HepG2 (cell line): Measurements from ENCODE around the gene UTS2R. TPM values are rescaled to one million over a fixed set of nuclear protein-coding genes. Genes with fewer than 3 reads are reported as not detected.

ENCODE experiments used
- BCL6 ChIP-seq: IDR thresholded peaks from 2 replicates; pipeline ENCODE4 v1.6.1; 2016; ENCODE audit warnings: missing genetic modification reagents, missing compliant biosample characterization
- DPF2 ChIP-seq: sonication (generic); formaldehyde crosslinking; IDR thresholded peaks from 2 replicates; pipeline ENCODE4 v1.4.0; 2020; ENCODE audit warnings: mild to moderate bottlenecking, low read depth, missing genetic modification reagents, borderline replicate concordance
- GZF1 ChIP-seq: sonication (generic); formaldehyde crosslinking; IDR thresholded peaks from 2 replicates; pipeline ENCODE4 v1.5.1; 2020; ENCODE audit warnings: mild to moderate bottlenecking, missing genetic modification reagents
- MEIS1 ChIP-seq: sonication (generic); formaldehyde crosslinking; IDR thresholded peaks from 2 replicates; pipeline ENCODE4 v1.9.0; 2021; ENCODE audit warnings: mild to moderate bottlenecking, missing genetic modification reagents, moderate library complexity, borderline replicate concordance
- NCOA5 ChIP-seq: sonication (generic); formaldehyde crosslinking; IDR thresholded peaks from 2 replicates; pipeline ENCODE4 v1.4.0; 2020; ENCODE audit warnings: missing genetic modification reagents
- PAF1 ChIP-seq: IDR thresholded peaks from 2 replicates; pipeline ENCODE4 v1.6.1; 2016; ENCODE audit warnings: missing genetic modification reagents, missing compliant biosample characterization
- PCBP1 ChIP-seq: fragments of 200-400 bp; formaldehyde crosslinking; IDR thresholded peaks from 2 replicates; pipeline ENCODE4 v1.6.1; 2017; ENCODE audit warnings: mild to moderate bottlenecking, low read depth, low read length, borderline replicate concordance
- POLR2AphosphoS5 ChIP-seq: IDR thresholded peaks from 2 replicates; pipeline ENCODE4 v1.6.1; 2012; ENCODE audit warnings: low read depth, low read length
- SIN3B ChIP-seq: fragments of 150-350 bp; IDR thresholded peaks from 2 replicates; pipeline ENCODE4 v1.6.1; 2014; ENCODE audit warnings: low read length
- SP4 ChIP-seq: sonication (generic); formaldehyde crosslinking; IDR thresholded peaks from 2 replicates; pipeline ENCODE4 v1.8.1; 2023; ENCODE audit warnings: mild to moderate bottlenecking, missing genetic modification reagents
- ZBTB1 ChIP-seq: sonication (generic); formaldehyde crosslinking; IDR thresholded peaks from 2 replicates; pipeline ENCODE4 v1.4.0; 2020; ENCODE audit warnings: missing genetic modification reagents, borderline replicate concordance
- ZNF12 ChIP-seq: sonication (generic); formaldehyde crosslinking; IDR thresholded peaks from 2 replicates; pipeline ENCODE4 v1.5.0; 2020; ENCODE audit warnings: missing genetic modification reagents
- ZNF234 ChIP-seq: sonication (generic); formaldehyde crosslinking; conservative IDR thresholded peaks from 2 replicates; pipeline ENCODE4 v1.5.1; 2020; ENCODE audit warnings: mild to moderate bottlenecking, missing genetic modification reagents
- ZNF558 ChIP-seq: sonication (generic); formaldehyde crosslinking; IDR thresholded peaks from 2 replicates; pipeline ENCODE4 v1.9.0; 2022; ENCODE audit warnings: mild to moderate bottlenecking, missing genetic modification reagents, borderline replicate concordance
- ZNF562 ChIP-seq: sonication (generic); formaldehyde crosslinking; IDR thresholded peaks from 2 replicates; pipeline ENCODE4 v1.8.0; 2022; ENCODE audit warnings: missing genetic modification reagents, borderline replicate concordance
- ZNF75D ChIP-seq: sonication (generic); formaldehyde crosslinking; IDR thresholded peaks from 2 replicates; pipeline ENCODE4 v1.8.1; 2023; ENCODE audit warnings: missing genetic modification reagents, mild to moderate bottlenecking, borderline replicate concordance
- polyA plus RNA-seq, 8 experiments: library from polyadenylated mRNA; depleted of rRNA in 3 of 8; stranded (reverse) in 7 of 8; unstranded in 1 of 8; fragments of >200 nt; fragmentation: Illumina TruSeq in 4 of 8; extraction: Trizol in 4 of 8; gene quantifications; 2 replicates each; pipeline versions ENCODE4 v1.2.1 to v1.2.3, GENCODE V29; 2011 to 2016; ENCODE audit warnings: low read depth in 4 of 8, missing spikeins in 1 of 8, mixed read lengths in 1 of 8; ENCODE audit not compliant: insufficient read depth in 1 of 8
- total RNA-seq, 5 experiments: library from RNA; depleted of rRNA; stranded (reverse); fragments of >200 nt; fragmentation: Illumina TruSeq; extraction: Trizol; gene quantifications; 2 replicates each; pipeline ENCODE4 v1.2.3, GENCODE V29; 2016; ENCODE audit warnings: low read depth in 1 of 5
- TF ChIP-seq, protein P1 (sequence below): sonication (generic); formaldehyde crosslinking; IDR thresholded peaks from 2 replicates; pipeline ENCODE4 v1.4.0; 2020; ENCODE audit warnings: missing genetic modification reagents
- TF ChIP-seq, protein P2 (sequence below): sonication (generic); formaldehyde crosslinking; IDR thresholded peaks from 2 replicates; pipeline ENCODE4 v1.8.0; 2022; ENCODE audit warnings: mild to moderate bottlenecking, missing genetic modification reagents, moderate library complexity
- TF ChIP-seq, protein P3 (sequence below): sonication (generic); formaldehyde crosslinking; IDR thresholded peaks from 2 replicates; pipeline ENCODE4 v1.5.0; 2020; ENCODE audit warnings: mild to moderate bottlenecking, missing genetic modification reagents

UTS2R gene
- total and polyA plus RNA-seq, 2 of the 13 experiments (the other 11 are each of a cell fraction or from before 2014, with no cell fraction given), result 0.13 to 0.15 TPM

DNA sequence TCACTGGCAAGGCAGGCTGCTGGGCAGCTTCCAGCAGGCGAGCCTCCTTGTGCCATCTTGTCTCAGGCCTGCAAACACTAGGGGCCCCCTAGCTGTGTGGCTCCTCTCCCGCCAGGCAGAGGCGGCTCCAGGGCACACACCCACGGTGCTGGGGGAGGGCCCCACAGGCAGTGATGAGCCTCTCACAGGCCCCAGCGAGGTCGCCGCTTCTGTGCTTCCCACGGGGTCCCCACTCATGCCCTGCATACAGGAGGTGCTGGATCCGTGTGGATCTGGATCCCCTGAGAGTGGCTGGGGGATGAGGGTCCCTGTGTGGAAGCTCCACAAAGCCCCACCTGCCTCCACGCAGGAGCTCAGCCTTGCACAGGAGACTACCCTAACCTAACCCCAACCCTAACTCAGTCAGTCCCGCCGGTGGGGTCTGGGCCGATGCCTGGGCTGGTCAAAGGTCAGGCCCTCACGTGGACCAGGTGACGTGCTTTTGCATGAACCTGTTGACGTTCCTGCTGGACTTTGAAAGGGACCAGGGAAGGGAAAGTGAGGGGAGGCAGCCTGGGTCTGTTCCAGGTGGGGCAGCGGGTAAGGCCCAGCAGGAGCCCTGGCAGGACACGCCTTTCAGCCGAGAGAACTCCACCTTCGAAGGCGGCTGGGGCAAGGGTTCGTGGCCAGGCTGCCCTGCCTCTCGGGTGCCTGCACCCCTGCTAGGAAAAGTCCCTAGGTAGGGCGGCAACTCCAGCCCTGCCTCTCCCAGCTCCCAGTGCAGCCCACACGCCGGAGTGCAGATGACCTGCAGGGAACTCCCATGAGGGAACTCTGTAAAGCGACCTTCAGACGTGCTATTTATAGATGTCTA lies 43.2 kb upstream of the UTS2R start (continued):
- TF ChIP-seq, protein P1, sequence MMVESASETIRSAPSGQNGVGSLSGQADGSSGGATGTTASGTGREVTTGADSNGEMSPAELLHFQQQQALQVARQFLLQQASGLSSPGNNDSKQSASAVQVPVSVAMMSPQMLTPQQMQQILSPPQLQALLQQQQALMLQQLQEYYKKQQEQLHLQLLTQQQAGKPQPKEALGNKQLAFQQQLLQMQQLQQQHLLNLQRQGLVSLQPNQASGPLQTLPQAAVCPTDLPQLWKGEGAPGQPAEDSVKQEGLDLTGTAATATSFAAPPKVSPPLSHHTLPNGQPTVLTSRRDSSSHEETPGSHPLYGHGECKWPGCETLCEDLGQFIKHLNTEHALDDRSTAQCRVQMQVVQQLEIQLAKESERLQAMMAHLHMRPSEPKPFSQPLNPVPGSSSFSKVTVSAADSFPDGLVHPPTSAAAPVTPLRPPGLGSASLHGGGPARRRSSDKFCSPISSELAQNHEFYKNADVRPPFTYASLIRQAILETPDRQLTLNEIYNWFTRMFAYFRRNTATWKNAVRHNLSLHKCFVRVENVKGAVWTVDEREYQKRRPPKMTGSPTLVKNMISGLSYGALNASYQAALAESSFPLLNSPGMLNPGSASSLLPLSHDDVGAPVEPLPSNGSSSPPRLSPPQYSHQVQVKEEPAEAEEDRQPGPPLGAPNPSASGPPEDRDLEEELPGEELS (CRISPR knock-in tag), result peak; percentile 91
- TF ChIP-seq ZNF234 (CRISPR knock-in tag), result no peak; the same call in 1 of the 2 replicates
- peak; percentile 91; the same call in 1 of the 2 replicates for TF ChIP-seq GZF1 (CRISPR knock-in tag)
- peak; percentile 79; the same call in 1 of the 2 replicates for TF ChIP-seq PCBP1
- no peak for TF ChIP-seq ZNF75D (CRISPR knock-in tag)
- TF ChIP-seq DPF2 (CRISPR knock-in tag), result peak; percentile 88
- TF ChIP-seq POLR2AphosphoS5, result peak; percentile 73
- peak; percentile 73; the same call in 1 of the 2 replicates for TF ChIP-seq NCOA5 (CRISPR knock-in tag)
- TF ChIP-seq ZNF12 (CRISPR knock-in tag), result no peak; the same call in 1 of the 2 replicates
- TF ChIP-seq PAF1, result no peak
- no peak for TF ChIP-seq ZNF562 (CRISPR knock-in tag)
- peak; percentile 83; the same call in 1 of the 2 replicates for TF ChIP-seq SP4 (CRISPR knock-in tag)
- peak; percentile 91 for TF ChIP-seq MEIS1
- TF ChIP-seq, protein P2, sequence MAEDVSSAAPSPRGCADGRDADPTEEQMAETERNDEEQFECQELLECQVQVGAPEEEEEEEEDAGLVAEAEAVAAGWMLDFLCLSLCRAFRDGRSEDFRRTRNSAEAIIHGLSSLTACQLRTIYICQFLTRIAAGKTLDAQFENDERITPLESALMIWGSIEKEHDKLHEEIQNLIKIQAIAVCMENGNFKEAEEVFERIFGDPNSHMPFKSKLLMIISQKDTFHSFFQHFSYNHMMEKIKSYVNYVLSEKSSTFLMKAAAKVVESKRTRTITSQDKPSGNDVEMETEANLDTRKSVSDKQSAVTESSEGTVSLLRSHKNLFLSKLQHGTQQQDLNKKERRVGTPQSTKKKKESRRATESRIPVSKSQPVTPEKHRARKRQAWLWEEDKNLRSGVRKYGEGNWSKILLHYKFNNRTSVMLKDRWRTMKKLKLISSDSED, result peak; percentile 59; the same call in 1 of the 2 replicates
- TF ChIP-seq ZBTB1 (CRISPR knock-in tag), result no peak
- TF ChIP-seq, protein P3, sequence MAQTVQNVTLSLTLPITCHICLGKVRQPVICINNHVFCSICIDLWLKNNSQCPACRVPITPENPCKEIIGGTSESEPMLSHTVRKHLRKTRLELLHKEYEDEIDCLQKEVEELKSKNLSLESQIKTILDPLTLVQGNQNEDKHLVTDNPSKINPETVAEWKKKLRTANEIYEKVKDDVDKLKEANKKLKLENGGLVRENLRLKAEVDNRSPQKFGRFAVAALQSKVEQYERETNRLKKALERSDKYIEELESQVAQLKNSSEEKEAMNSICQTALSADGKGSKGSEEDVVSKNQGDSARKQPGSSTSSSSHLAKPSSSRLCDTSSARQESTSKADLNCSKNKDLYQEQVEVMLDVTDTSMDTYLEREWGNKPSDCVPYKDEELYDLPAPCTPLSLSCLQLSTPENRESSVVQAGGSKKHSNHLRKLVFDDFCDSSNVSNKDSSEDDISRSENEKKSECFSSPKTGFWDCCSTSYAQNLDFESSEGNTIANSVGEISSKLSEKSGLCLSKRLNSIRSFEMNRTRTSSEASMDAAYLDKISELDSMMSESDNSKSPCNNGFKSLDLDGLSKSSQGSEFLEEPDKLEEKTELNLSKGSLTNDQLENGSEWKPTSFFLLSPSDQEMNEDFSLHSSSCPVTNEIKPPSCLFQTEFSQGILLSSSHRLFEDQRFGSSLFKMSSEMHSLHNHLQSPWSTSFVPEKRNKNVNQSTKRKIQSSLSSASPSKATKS (CRISPR knock-in tag), result no peak
- peak; percentile 69; the same call in 1 of the 2 replicates for TF ChIP-seq ZNF558 (CRISPR knock-in tag)
- TF ChIP-seq SIN3B, result no peak
- peak; percentile 74 for TF ChIP-seq BCL6 (CRISPR knock-in tag)
